Ishikawa (cell line): Measurements from ENCODE around the gene ADAMTS18.

Experiments used
- CEBPB ChIP-seq: IDR thresholded peaks from 2 replicates; pipeline ENCODE4 v1.6.1; 2012
- CREB1 ChIP-seq: IDR thresholded peaks from 2 replicates; pipeline ENCODE4 v1.6.1; 2012; ENCODE audit warnings: low read depth
- EGR1 ChIP-seq: IDR thresholded peaks from 2 replicates; pipeline ENCODE4 v1.6.1; 2012
- EP300 ChIP-seq: IDR thresholded peaks from 2 replicates; pipeline ENCODE4 v1.6.1; 2012; ENCODE audit warnings: borderline replicate concordance
- FOXM1 ChIP-seq: IDR thresholded peaks from 2 replicates; pipeline ENCODE4 v1.6.1; 2012; ENCODE audit warnings: low read depth, borderline replicate concordance
- NFIC ChIP-seq: IDR thresholded peaks from 2 replicates; pipeline ENCODE4 v1.6.1; 2012
- RAD21 ChIP-seq: IDR thresholded peaks from 2 replicates; pipeline ENCODE4 v1.6.1; 2012; ENCODE audit warnings: low read depth
- TAF1 ChIP-seq: IDR thresholded peaks from 2 replicates; pipeline ENCODE4 v1.6.1; 2012; ENCODE audit warnings: low read depth, mild to moderate bottlenecking
- TCF12 ChIP-seq: IDR thresholded peaks from 2 replicates; pipeline ENCODE4 v1.6.1; 2012; ENCODE audit warnings: low read depth
- TEAD4 ChIP-seq: IDR thresholded peaks from 2 replicates; pipeline ENCODE4 v1.6.1; 2012
- USF1 ChIP-seq: IDR thresholded peaks from 2 replicates; pipeline ENCODE4 v1.6.1; 2012
- YY1 ChIP-seq: IDR thresholded peaks from 2 replicates; pipeline ENCODE4 v1.6.1; 2012; ENCODE audit warnings: low read depth
- ZBTB7A ChIP-seq: IDR thresholded peaks from 2 replicates; pipeline ENCODE4 v1.6.1; 2012; ENCODE audit warnings: low read depth
- TF ChIP-seq, protein P1 (sequence below): IDR thresholded peaks from 2 replicates; pipeline ENCODE4 v1.6.1; 2012
- TF ChIP-seq, protein P2 (sequence below): IDR thresholded peaks from 2 replicates; pipeline ENCODE4 v1.6.1; 2012; ENCODE audit warnings: low read depth, mild to moderate bottlenecking

The ADAMTS18 gene

DNA sequence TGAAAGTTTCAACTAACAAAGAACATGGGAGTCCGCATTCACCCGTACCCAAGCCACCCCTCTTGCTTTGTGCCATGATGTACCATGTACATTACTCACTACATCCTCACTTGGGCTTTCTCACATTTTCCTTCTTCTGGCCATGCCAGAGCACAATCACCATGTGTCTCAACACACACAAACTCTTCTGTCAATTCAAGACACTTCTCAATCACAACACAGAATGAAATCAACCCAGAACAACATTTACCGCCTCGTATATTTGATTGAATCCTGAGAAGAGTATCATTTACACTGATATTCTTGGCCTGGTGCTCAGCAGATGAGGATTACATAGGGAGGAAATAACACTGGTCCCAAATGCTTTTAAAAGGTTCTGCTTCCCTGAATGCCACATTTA is 4.5 kb downstream of the ADAMTS18 start:
- TF ChIP-seq ZBTB7A, result no peak
- TF ChIP-seq, protein P1, sequence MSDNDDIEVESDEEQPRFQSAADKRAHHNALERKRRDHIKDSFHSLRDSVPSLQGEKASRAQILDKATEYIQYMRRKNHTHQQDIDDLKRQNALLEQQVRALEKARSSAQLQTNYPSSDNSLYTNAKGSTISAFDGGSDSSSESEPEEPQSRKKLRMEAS, result no peak
- no peak for TF ChIP-seq TCF12
- TF ChIP-seq, protein P2, sequence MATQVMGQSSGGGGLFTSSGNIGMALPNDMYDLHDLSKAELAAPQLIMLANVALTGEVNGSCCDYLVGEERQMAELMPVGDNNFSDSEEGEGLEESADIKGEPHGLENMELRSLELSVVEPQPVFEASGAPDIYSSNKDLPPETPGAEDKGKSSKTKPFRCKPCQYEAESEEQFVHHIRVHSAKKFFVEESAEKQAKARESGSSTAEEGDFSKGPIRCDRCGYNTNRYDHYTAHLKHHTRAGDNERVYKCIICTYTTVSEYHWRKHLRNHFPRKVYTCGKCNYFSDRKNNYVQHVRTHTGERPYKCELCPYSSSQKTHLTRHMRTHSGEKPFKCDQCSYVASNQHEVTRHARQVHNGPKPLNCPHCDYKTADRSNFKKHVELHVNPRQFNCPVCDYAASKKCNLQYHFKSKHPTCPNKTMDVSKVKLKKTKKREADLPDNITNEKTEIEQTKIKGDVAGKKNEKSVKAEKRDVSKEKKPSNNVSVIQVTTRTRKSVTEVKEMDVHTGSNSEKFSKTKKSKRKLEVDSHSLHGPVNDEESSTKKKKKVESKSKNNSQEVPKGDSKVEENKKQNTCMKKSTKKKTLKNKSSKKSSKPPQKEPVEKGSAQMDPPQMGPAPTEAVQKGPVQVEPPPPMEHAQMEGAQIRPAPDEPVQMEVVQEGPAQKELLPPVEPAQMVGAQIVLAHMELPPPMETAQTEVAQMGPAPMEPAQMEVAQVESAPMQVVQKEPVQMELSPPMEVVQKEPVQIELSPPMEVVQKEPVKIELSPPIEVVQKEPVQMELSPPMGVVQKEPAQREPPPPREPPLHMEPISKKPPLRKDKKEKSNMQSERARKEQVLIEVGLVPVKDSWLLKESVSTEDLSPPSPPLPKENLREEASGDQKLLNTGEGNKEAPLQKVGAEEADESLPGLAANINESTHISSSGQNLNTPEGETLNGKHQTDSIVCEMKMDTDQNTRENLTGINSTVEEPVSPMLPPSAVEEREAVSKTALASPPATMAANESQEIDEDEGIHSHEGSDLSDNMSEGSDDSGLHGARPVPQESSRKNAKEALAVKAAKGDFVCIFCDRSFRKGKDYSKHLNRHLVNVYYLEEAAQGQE, result no peak
- no peak for TF ChIP-seq TEAD4

DNA sequence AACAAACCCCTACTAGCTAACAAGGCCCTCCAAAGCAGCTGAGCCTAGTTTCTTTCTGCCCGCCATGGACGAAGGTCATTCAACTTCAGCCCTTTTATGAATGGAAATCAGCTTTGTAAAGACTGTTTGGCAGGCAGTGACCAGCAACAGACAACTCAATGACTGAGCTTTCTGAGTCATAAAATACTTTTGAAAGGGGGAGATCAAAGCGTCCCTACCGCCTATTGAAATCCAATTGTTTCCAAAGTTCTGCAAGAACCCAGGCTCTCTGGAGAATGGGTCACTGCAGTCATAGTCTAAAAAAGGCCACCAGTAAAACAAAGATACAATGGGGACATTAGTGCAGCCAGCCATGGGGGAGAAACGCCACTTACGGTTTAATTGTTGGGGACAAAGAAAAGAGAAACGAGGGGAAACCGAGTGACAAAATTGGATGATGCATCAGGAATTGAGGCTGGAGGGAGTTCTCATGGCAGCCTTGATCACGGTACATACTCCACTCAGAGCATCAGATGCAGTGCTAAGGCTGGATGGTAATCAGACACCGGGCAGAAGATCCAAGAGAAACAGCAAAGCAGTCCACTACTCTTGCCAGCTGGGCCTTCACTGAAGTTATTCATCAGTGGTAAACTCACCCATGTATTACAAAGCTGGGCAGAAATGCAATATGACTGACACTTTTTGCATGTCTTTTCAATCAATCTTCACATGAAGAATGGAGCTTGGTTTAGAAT is 9.8 kb downstream of the ADAMTS18 start:
- TF ChIP-seq EP300, result no peak
- no peak for TF ChIP-seq USF1
- no peak for TF ChIP-seq CREB1
- TF ChIP-seq, protein P1, result no peak
- TF ChIP-seq RAD21, result no peak
- TF ChIP-seq TAF1, result no peak
- TF ChIP-seq TEAD4, result no peak
- TF ChIP-seq, protein P2, result no peak
- no peak for TF ChIP-seq ZBTB7A
- no peak for TF ChIP-seq YY1
- TF ChIP-seq EGR1, result no peak
- no peak for TF ChIP-seq FOXM1
- no peak for TF ChIP-seq CEBPB
- no peak for TF ChIP-seq TCF12
- no peak for TF ChIP-seq NFIC

- TF ChIP-seq ZBTB7A, result no peak
- TF ChIP-seq EP300, result no peak
- no peak for TF ChIP-seq RAD21
- no peak for TF ChIP-seq TEAD4
- no peak for TF ChIP-seq NFIC
- TF ChIP-seq USF1, result no peak
- no peak for TF ChIP-seq YY1
- no peak for TF ChIP-seq TAF1
- no peak for TF ChIP-seq CEBPB
- no peak for TF ChIP-seq EGR1
- TF ChIP-seq, protein P2, result no peak
- TF ChIP-seq, protein P1, result no peak
- TF ChIP-seq CREB1, result no peak
- TF ChIP-seq TCF12, result no peak
- TF ChIP-seq FOXM1, result no peak
Measured at GRCh38 chr16:77422196-77422784, 12.5 kb downstream of the ADAMTS18 start.

GRCh38 chr16:77416939-77417480 is 17.8 kb downstream of the ADAMTS18 start:
- TF ChIP-seq CEBPB (no peak), EGR1 (no peak)
- TF ChIP-seq, protein P1, result no peak
- TF ChIP-seq, protein P2, result no peak
